ENCODE results near the gene ZNF638.
"Not testable (repeated sequence)": the region's sequence is repeated elsewhere in the genome, so short reads cannot be mapped to it uniquely, and the experiment has no call there.

ZNF638 gene

GRCh38 chr2:71317060-71317459 is 14.5 kb upstream of the ZNF638 start:
- H3K9ac ChIP-seq (ENCODE audit: low read length) = no peak overlapping the region
- no peaks in the 10 kb centered on the region for H4K20me1 ChIP-seq (ENCODE audit: low read depth, low read length)
- TF ChIP-seq, protein P1, sequence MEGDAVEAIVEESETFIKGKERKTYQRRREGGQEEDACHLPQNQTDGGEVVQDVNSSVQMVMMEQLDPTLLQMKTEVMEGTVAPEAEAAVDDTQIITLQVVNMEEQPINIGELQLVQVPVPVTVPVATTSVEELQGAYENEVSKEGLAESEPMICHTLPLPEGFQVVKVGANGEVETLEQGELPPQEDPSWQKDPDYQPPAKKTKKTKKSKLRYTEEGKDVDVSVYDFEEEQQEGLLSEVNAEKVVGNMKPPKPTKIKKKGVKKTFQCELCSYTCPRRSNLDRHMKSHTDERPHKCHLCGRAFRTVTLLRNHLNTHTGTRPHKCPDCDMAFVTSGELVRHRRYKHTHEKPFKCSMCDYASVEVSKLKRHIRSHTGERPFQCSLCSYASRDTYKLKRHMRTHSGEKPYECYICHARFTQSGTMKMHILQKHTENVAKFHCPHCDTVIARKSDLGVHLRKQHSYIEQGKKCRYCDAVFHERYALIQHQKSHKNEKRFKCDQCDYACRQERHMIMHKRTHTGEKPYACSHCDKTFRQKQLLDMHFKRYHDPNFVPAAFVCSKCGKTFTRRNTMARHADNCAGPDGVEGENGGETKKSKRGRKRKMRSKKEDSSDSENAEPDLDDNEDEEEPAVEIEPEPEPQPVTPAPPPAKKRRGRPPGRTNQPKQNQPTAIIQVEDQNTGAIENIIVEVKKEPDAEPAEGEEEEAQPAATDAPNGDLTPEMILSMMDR (IDR thresholded peaks at IDR 0.05; ENCODE audit: insufficient read depth, low read length, poor library complexity, severe bottlenecking) = no peak
- no peak for TF ChIP-seq EZH2phosphoT487 (conservative IDR thresholded peaks at IDR 0.05; ENCODE audit: low read length)
- no peak overlapping the region for H3K4me2 ChIP-seq (ENCODE audit: low read depth, low read length, poor library complexity, severe bottlenecking)
- H3K79me2 ChIP-seq (ENCODE audit: insufficient read depth, low read length) = no peaks in the 10 kb centered on the region
- H3K36me3 ChIP-seq (ENCODE audit: low read length) = no peaks in the 10 kb centered on the region
- no peak overlapping the region for H3K27ac ChIP-seq (ENCODE audit: low read depth, low read length)
- H2AFZ ChIP-seq (ENCODE audit: low read depth, low read length, severe bottlenecking) = no peak overlapping the region
- 0 out of 2 replicates have a peak, but pooled peaks cover 4% of the 10 kb centered on the region for H3K9me2 ChIP-seq (replicated peaks; ENCODE audit: insufficient read depth, low read length)
- H3K4me3 ChIP-seq (ENCODE audit: insufficient read depth, low read length, poor library complexity, severe bottlenecking) = no peak overlapping the region
- no peaks in the 10 kb centered on the region for H3F3A ChIP-seq (ENCODE audit: insufficient read depth)
- H3K27me3 ChIP-seq (ENCODE audit: low read length) = no peaks in the 10 kb centered on the region
- peaks cover 4% of the 10 kb centered on the region; the same call in 1 of the 2 replicates for H3K9me3 ChIP-seq (ENCODE audit: insufficient read depth, low read length)

- not testable (repeated sequence) for H3K9ac ChIP-seq (ENCODE audit: low read length); H3K4me3 ChIP-seq (ENCODE audit: insufficient read depth, low read length, poor library complexity, severe bottlenecking); H3K79me2 ChIP-seq (ENCODE audit: insufficient read depth, low read length); H3K27me3 ChIP-seq (ENCODE audit: low read length); H3K9me3 ChIP-seq (ENCODE audit: insufficient read depth, low read length); H2AFZ ChIP-seq (ENCODE audit: low read depth, low read length, severe bottlenecking); H3F3A ChIP-seq (ENCODE audit: insufficient read depth); H3K4me2 ChIP-seq (ENCODE audit: low read depth, low read length, poor library complexity, severe bottlenecking); H3K9me2 ChIP-seq (replicated peaks; ENCODE audit: insufficient read depth, low read length); H3K36me3 ChIP-seq (ENCODE audit: low read length); H4K20me1 ChIP-seq (ENCODE audit: low read depth, low read length); H3K27ac ChIP-seq (ENCODE audit: low read depth, low read length)
These were observed 13.7 kb upstream of the ZNF638 start for GRCh38 chr2:71317900-71318299.

- Histone ChIP-seq H3K79me2 (ENCODE audit: insufficient read depth, low read length) (no peaks in the 10 kb centered on the region), H3K9me2 (replicated peaks; ENCODE audit: insufficient read depth, low read length) (no peaks in the 10 kb centered on the region), H3F3A (ENCODE audit: insufficient read depth) (no peaks in the 10 kb centered on the region), H3K9me3 (ENCODE audit: insufficient read depth, low read length) (no peaks in the 10 kb centered on the region; the same call in 1 of the 2 replicates), H3K27me3 (ENCODE audit: low read length) (no peaks in the 10 kb centered on the region), H3K4me3 (ENCODE audit: insufficient read depth, low read length, poor library complexity, severe bottlenecking) (no peak overlapping the region), H3K9ac (ENCODE audit: low read length) (no peak overlapping the region), H3K36me3 (ENCODE audit: low read length) (no peaks in the 10 kb centered on the region), H4K20me1 (ENCODE audit: low read depth, low read length) (no peaks in the 10 kb centered on the region), H2AFZ (ENCODE audit: low read depth, low read length, severe bottlenecking) (no peak overlapping the region), H3K4me2 (ENCODE audit: low read depth, low read length, poor library complexity, severe bottlenecking) (no peak overlapping the region), H3K27ac (ENCODE audit: low read depth, low read length) (no peak overlapping the region)
- TF ChIP-seq EZH2phosphoT487 (conservative IDR thresholded peaks at IDR 0.05; ENCODE audit: low read length) = no peak
- TF ChIP-seq, protein P1 (IDR thresholded peaks at IDR 0.05; ENCODE audit: insufficient read depth, low read length, poor library complexity, severe bottlenecking) = no peak
These were observed 8.2 kb upstream of the ZNF638 start for GRCh38 chr2:71323386-71323785.

DNA sequence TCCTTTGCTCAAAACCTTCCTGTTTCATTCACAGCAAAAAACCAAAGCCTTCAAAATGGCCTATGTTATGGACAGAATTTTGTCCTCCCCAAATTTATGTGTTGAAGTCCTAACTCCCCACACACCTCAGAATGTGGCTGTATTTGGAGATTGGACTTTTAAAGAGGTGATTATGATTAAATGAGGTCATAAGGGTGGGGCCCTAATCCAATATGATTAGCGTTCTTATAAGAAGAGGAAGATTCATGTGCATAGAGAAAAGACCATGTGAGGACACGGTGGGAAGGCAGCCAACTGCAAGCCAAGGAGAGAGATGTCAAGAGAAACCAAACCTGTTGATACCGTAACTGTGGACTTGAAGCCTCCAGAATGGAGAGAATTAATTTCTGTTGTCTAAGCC is 4.6 kb upstream of the ZNF638 start:
- no peaks in the 10 kb centered on the region for H4K20me1 ChIP-seq (ENCODE audit: low read depth, low read length)
- no peaks in the 10 kb centered on the region for H3K9me2 ChIP-seq (replicated peaks; ENCODE audit: insufficient read depth, low read length)
- H2AFZ ChIP-seq (ENCODE audit: low read depth, low read length, severe bottlenecking) = no peak overlapping the region
- H3K4me3 ChIP-seq (ENCODE audit: insufficient read depth, low read length, poor library complexity, severe bottlenecking) = no peak overlapping the region
- no peak overlapping the region for H3K27ac ChIP-seq (ENCODE audit: low read depth, low read length)
- H3K9ac ChIP-seq (ENCODE audit: low read length) = no peak overlapping the region
- TF ChIP-seq EZH2phosphoT487 (conservative IDR thresholded peaks at IDR 0.05; ENCODE audit: low read length) = no peak
- TF ChIP-seq, protein P1 (IDR thresholded peaks at IDR 0.05; ENCODE audit: insufficient read depth, low read length, poor library complexity, severe bottlenecking) = no peak
- no peaks in the 10 kb centered on the region for H3K36me3 ChIP-seq (ENCODE audit: low read length)
- H3K27me3 ChIP-seq (ENCODE audit: low read length) = no peaks in the 10 kb centered on the region
- no peaks in the 10 kb centered on the region for H3F3A ChIP-seq (ENCODE audit: insufficient read depth)
- H3K4me2 ChIP-seq (ENCODE audit: low read depth, low read length, poor library complexity, severe bottlenecking) = no peak overlapping the region
- H3K79me2 ChIP-seq (ENCODE audit: insufficient read depth, low read length) = peaks cover 4% of the 10 kb centered on the region
- H3K9me3 ChIP-seq (ENCODE audit: insufficient read depth, low read length) = no peaks in the 10 kb centered on the region
